GM23338 (cell line): Measurements from ENCODE around the gene ADCY5. TPM values are rescaled to one million over a fixed set of nuclear protein-coding genes. Genes with fewer than 3 reads are reported as not detected.

Experiments
- ATAC-seq: fragments of 200-7000 bp; cut with Tn5 transposase; 3 replicates; pipeline ENCODE4 v1.9.1; 2020
- DNase-seq: peaks from one replicate; pipeline ENCODE4 v3.0.0-alpha.2; 2015; ENCODE audit warnings: low spot score
- H2AFZ ChIP-seq: fragments of 200-600 bp; sonication (generic); 2 replicates; pipeline ENCODE4 v1.8.0; 2016; ENCODE audit warnings: antibody characterized with exemption, mild to moderate bottlenecking, moderate library complexity
- H3F3A ChIP-seq: fragments of 200-600 bp; sonication (generic); replicated peaks from 2 replicates; pipeline ENCODE4 v1.8.0; 2017; ENCODE audit warnings: antibody characterized with exemption, mixed run types, low read depth
- H3K27ac ChIP-seq: fragments of 200-600 bp; sonication (generic); 2 replicates; pipeline ENCODE4 v1.6.1; 2016; ENCODE audit warnings: low read depth
- H3K27me3 ChIP-seq: fragments of 200-600 bp; sonication (generic); 2 replicates; pipeline ENCODE4 v1.8.0; 2016; ENCODE audit warnings: mild to moderate bottlenecking, mixed run types, moderate library complexity; ENCODE audit not compliant: insufficient read depth
- H3K36me3 ChIP-seq: fragments of 200-600 bp; sonication (generic); 2 replicates; pipeline ENCODE4 v1.8.0; 2016; ENCODE audit warnings: mild to moderate bottlenecking; ENCODE audit not compliant: insufficient read depth
- H3K4me1 ChIP-seq: fragments of 200-600 bp; sonication (generic); 2 replicates; pipeline ENCODE4 v1.8.0; 2016; ENCODE audit warnings: mild to moderate bottlenecking, moderate library complexity; ENCODE audit not compliant: insufficient read depth
- H3K4me2 ChIP-seq: fragments of 200-600 bp; sonication (generic); 2 replicates; pipeline ENCODE4 v1.7.1; 2017; ENCODE audit warnings: mixed run types
- H3K4me3 ChIP-seq: fragments of 200-600 bp; sonication (generic); 2 replicates; pipeline ENCODE4 v1.6.1; 2016; ENCODE audit warnings: mixed run types
- H3K79me2 ChIP-seq: fragments of 200-600 bp; sonication (generic); replicated peaks from 2 replicates; pipeline ENCODE4 v1.8.0; 2017; ENCODE audit warnings: mild to moderate bottlenecking; ENCODE audit not compliant: insufficient read depth
- H3K9me2 ChIP-seq: fragments of 200-600 bp; sonication (generic); 2 replicates; pipeline ENCODE4 v1.8.0; 2017; ENCODE audit not compliant: insufficient read depth
- H4K20me1 ChIP-seq: fragments of 200-600 bp; sonication (generic); replicated peaks from 2 replicates; pipeline ENCODE4 v1.8.0; 2017; ENCODE audit warnings: mild to moderate bottlenecking; ENCODE audit not compliant: insufficient read depth
- H3K27ac Mint-ChIP-seq: 2 replicates; pipeline ENCODE4 v1.8.0; 2020; ENCODE audit warnings: inconsistent platforms, mild to moderate bottlenecking, moderate library complexity, mixed read lengths
- H3K27me3 Mint-ChIP-seq: 3 replicates; pipeline ENCODE4 v1.8.0; 2022; ENCODE audit warnings: low read depth, mild to moderate bottlenecking, moderate library complexity, mixed read lengths, inconsistent platforms; ENCODE audit not compliant: insufficient read depth, poor library complexity
- H3K36me3 Mint-ChIP-seq: 3 replicates; pipeline ENCODE4 v1.8.0; 2021; ENCODE audit warnings: low read depth, mild to moderate bottlenecking, inconsistent platforms, moderate library complexity, mixed read lengths
- H3K4me1 Mint-ChIP-seq: 3 replicates; pipeline ENCODE4 v1.8.0; 2020; ENCODE audit warnings: mild to moderate bottlenecking, inconsistent platforms, mixed read lengths
- H3K4me3 Mint-ChIP-seq: 3 replicates; pipeline ENCODE4 v1.8.0; 2021; ENCODE audit warnings: moderate library complexity, mild to moderate bottlenecking, inconsistent platforms, mixed read lengths
- H3K9me3 Mint-ChIP-seq: 3 replicates; pipeline ENCODE4 v1.8.0; 2020; ENCODE audit warnings: moderate library complexity, mild to moderate bottlenecking, inconsistent platforms, mixed read lengths
- ETS1 ChIP-seq: IDR thresholded peaks from 2 replicates; pipeline ENCODE4 v1.6.1; 2016; ENCODE audit warnings: antibody characterized with exemption
- EZH2 ChIP-seq: fragments of 200-600 bp; sonication (generic); IDR thresholded peaks from one replicate; pipeline ENCODE4 v1.8.0; 2017; ENCODE audit warnings: antibody characterized with exemption, mild to moderate bottlenecking, low read depth; ENCODE audit not compliant: unreplicated experiment
- EZH2phosphoT487 ChIP-seq: fragments of 200-600 bp; sonication (generic); IDR thresholded peaks from one replicate; pipeline ENCODE4 v1.8.1; 2018; ENCODE audit warnings: antibody characterized with exemption; ENCODE audit not compliant: unreplicated experiment
- JUNB ChIP-seq: IDR thresholded peaks from one replicate; pipeline ENCODE4 v1.6.1; 2016; ENCODE audit warnings: antibody characterized with exemption; ENCODE audit not compliant: unreplicated experiment
- NANOG ChIP-seq: IDR thresholded peaks from 2 replicates; pipeline ENCODE4 v1.6.1; 2016; ENCODE audit warnings: antibody characterized with exemption, borderline replicate concordance
- POLR2AphosphoS5 ChIP-seq: IDR thresholded peaks from 2 replicates; pipeline ENCODE4 v1.6.1; 2016; ENCODE audit warnings: antibody characterized with exemption, low read depth
- REST ChIP-seq: IDR thresholded peaks from one replicate; pipeline ENCODE4 v1.6.1; 2018; ENCODE audit warnings: antibody characterized with exemption; ENCODE audit not compliant: unreplicated experiment
- STAT1 ChIP-seq: IDR thresholded peaks from one replicate; pipeline ENCODE4 v1.6.1; 2016; ENCODE audit warnings: antibody characterized with exemption; ENCODE audit not compliant: unreplicated experiment
- ZNF114 ChIP-seq: fragments of 250-450 bp; sonication (Bioruptor Pico); IDR thresholded peaks from 2 replicates; pipeline ENCODE4 v1.5.0; 2020; ENCODE audit warnings: mild to moderate bottlenecking, moderate library complexity
- ZNF331 ChIP-seq: fragments of 250-450 bp; sonication (Bioruptor Pico); IDR thresholded peaks from 2 replicates; pipeline ENCODE4 v1.5.0; 2020; ENCODE audit warnings: low read depth, mild to moderate bottlenecking, moderate library complexity
- polyA plus RNA-seq: library from polyadenylated mRNA; unstranded; fragments of >200 nt; fragmentation: Nextera tagmentation; extraction: Ambion mirVana; gene quantifications from 2 replicates; pipeline ENCODE4 v1.2.1, GENCODE V29; 2016
- total RNA-seq: library from RNA; depleted of rRNA; stranded (reverse); fragments of >200 nt; shearing (Covaris generic); gene quantifications from 2 replicates; pipeline ENCODE4 v1.2.3, GENCODE V29; 2014
- TF ChIP-seq, protein P1 (sequence below), 2 experiments: fragments of 200-600 bp in 1 of 2; sonication (generic) in 1 of 2; conservative IDR thresholded peaks; 2 replicates each; pipeline versions ENCODE4 v1.5.1 to v1.6.1; 2016 to 2017; ENCODE audit warnings: antibody characterized with exemption in 2 of 2, low read depth in 2 of 2, mild to moderate bottlenecking in 2 of 2, moderate library complexity in 1 of 2

The ADCY5 gene
- total and polyA plus RNA-seq, 2 experiments from 2014 or later: 3.5 to 10.2 TPM

- no peak for TF ChIP-seq REST
- no peak for TF ChIP-seq EZH2
- no peak for TF ChIP-seq JUNB
- no peak for TF ChIP-seq ZNF331 (CRISPR knock-in tag)
- no peak for TF ChIP-seq EZH2phosphoT487
- no peak for TF ChIP-seq POLR2AphosphoS5
- TF ChIP-seq, protein P1, sequence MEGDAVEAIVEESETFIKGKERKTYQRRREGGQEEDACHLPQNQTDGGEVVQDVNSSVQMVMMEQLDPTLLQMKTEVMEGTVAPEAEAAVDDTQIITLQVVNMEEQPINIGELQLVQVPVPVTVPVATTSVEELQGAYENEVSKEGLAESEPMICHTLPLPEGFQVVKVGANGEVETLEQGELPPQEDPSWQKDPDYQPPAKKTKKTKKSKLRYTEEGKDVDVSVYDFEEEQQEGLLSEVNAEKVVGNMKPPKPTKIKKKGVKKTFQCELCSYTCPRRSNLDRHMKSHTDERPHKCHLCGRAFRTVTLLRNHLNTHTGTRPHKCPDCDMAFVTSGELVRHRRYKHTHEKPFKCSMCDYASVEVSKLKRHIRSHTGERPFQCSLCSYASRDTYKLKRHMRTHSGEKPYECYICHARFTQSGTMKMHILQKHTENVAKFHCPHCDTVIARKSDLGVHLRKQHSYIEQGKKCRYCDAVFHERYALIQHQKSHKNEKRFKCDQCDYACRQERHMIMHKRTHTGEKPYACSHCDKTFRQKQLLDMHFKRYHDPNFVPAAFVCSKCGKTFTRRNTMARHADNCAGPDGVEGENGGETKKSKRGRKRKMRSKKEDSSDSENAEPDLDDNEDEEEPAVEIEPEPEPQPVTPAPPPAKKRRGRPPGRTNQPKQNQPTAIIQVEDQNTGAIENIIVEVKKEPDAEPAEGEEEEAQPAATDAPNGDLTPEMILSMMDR (conservative IDR thresholded peaks at IDR 0.05; ENCODE audit: low read depth in 2 of 2): no peak
Observed at GRCh38 chr3:123305192-123305591, 143.7 kb downstream of the ADCY5 start (continued).

GRCh38 chr3:123303976-123304560 is 144.8 kb downstream of the ADCY5 start:
- Histone ChIP-seq H3K27me3 (no peaks in the 10 kb centered on the region), H2AFZ (no peak overlapping the region), H3K4me2 (no peak overlapping the region), H3F3A (no peaks in the 10 kb centered on the region), H3K27ac (no peak overlapping the region), H4K20me1 (no peaks in the 10 kb centered on the region; the same call in 1 of the 2 replicates), H3K9me2 (no peaks in the 10 kb centered on the region), H3K4me3 (no peak overlapping the region), H3K4me1 (no peaks in the 10 kb centered on the region), H3K79me2 (no peaks in the 10 kb centered on the region; the same call in 1 of the 2 replicates), H3K36me3 (no peaks in the 10 kb centered on the region)
- DNase-seq: no peak
- Mint-ChIP-seq H3K36me3 (peaks cover 49% of the 10 kb centered on the region), H3K9me3 (no peaks in the 10 kb centered on the region), H3K4me3 (no peak overlapping the region), H3K4me1 (peaks cover 12% of the 10 kb centered on the region; the same call in 2 of the 3 replicates), H3K27me3 (peaks cover 2% of the 10 kb centered on the region), H3K27ac (no peak overlapping the region)
- ATAC-seq: no peak
- TF ChIP-seq, protein P1 (conservative IDR thresholded peaks at IDR 0.05; ENCODE audit: low read depth in 2 of 2): no peak
- TF ChIP-seq ETS1 (no peak), EZH2 (no peak), NANOG (no peak), STAT1 (no peak), REST (no peak), ZNF114 (CRISPR knock-in tag) (no peak)
